ENCODE results near the gene EIF4G3. TPM values are rescaled to one million over a fixed set of nuclear protein-coding genes. Genes with fewer than 3 reads are reported as not detected.

Gene EIF4G3
- total RNA-seq, 2 donors from 2014 or later, result 70.3 to 70.5 TPM

DNA sequence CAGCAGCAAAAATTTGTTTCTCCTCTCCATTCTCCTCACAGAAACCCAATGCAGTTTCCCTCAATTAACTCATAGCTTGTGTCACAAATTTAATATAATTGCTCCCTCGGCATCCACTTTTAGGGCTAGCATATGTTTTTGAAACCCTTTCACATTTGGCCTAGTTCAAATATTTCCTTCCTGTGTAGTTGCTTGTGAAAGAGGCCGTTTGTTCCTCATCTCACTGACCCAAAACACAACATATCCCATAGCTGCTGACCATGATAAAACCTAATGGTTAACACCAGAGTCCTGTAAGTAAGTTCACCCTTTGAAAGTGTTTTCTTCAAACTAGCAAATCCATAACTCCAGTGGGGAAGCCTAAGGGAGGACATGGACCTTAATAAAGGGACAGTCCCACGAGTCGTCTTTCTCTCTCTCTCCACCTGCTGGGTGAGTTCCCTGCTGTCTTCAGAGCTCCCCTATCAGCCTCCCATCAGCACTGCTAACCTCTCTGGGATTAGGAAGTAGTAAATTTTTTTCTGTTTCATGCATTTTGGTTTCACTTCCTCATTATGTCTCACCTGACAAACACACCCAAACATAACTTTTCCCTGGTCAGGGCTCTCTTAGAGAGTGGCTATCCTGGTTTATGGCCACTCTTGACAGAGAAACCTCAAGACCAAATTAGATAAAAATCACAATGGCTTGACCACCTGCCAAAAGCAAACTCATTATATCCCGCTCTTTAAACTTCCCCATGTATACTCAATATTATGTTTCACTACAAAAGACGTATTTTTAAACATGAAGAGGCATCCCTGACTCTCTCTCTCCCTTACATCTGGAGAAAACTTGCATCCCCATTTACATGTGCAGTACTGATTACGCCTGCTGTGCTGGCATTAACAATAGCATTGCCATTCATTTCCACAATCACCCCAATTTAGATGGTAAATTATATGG lies 211.9 kb downstream of the EIF4G3 start:
- TF ChIP-seq, protein P1, sequence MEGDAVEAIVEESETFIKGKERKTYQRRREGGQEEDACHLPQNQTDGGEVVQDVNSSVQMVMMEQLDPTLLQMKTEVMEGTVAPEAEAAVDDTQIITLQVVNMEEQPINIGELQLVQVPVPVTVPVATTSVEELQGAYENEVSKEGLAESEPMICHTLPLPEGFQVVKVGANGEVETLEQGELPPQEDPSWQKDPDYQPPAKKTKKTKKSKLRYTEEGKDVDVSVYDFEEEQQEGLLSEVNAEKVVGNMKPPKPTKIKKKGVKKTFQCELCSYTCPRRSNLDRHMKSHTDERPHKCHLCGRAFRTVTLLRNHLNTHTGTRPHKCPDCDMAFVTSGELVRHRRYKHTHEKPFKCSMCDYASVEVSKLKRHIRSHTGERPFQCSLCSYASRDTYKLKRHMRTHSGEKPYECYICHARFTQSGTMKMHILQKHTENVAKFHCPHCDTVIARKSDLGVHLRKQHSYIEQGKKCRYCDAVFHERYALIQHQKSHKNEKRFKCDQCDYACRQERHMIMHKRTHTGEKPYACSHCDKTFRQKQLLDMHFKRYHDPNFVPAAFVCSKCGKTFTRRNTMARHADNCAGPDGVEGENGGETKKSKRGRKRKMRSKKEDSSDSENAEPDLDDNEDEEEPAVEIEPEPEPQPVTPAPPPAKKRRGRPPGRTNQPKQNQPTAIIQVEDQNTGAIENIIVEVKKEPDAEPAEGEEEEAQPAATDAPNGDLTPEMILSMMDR (IDR thresholded peaks at IDR 0.05), result no peak
- Histone ChIP-seq H3K36me3 (no peaks in the 10 kb centered on the region), H3K27me3 (no peaks in the 10 kb centered on the region), H3K4me1 (peaks cover 6% of the 10 kb centered on the region), H3K9ac (ENCODE audit: low read depth in 2 of 2, low read length in 2 of 2) (no peak overlapping the region), H3K27ac (peak overlapping the region; percentile 75), H3K9me3 (no peaks in the 10 kb centered on the region), H3K4me3 (no peak overlapping the region)
- intact Hi-C loops (cut with DNase I), result no loop called here
- peak; percentile 34 for DNase-seq

DNA sequence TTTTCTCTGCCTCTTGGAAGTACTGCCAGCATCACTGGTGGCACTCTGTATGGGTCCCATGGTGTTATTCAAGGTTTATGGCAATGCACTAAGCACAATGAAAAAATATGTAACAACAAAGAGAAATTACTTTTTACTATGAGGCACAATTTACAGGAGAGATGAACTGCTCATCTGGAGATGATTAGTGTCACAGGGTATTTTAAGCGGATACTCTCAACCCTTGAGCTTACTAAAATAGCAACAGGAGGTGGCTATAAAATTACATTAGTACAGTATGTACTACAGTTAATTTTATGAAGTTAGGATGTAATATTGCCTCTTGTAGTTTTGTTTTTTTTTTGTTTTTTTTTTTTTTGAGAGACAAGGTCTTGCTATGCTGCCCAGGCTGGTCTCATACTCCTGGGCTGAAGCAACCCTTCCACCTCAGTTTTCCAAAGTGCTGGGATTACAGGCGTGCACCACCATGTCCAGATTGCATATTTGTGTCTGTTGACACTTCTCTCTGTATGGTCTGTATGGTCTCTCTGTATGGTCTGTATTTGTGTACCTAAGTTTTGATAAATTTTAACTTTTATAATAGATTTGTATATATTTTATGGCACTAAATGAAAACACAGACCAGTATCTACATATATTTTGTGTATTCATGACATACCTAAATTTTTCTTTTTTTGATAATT lies 214.0 kb downstream of the EIF4G3 start:
- intact Hi-C loops (cut with DNase I), result no loop called here
- DNase-seq, result no peak
- Histone ChIP-seq H3K9me3 (no peaks in the 10 kb centered on the region), H3K9ac (ENCODE audit: low read depth in 2 of 2, low read length in 2 of 2) (no peak overlapping the region), H3K27me3 (no peaks in the 10 kb centered on the region), H3K27ac (no peak overlapping the region), H3K36me3 (no peaks in the 10 kb centered on the region), H3K4me1 (peaks cover 6% of the 10 kb centered on the region), H3K4me3 (no peak overlapping the region)
- TF ChIP-seq, protein P1 (IDR thresholded peaks at IDR 0.05), result no peak

DNA sequence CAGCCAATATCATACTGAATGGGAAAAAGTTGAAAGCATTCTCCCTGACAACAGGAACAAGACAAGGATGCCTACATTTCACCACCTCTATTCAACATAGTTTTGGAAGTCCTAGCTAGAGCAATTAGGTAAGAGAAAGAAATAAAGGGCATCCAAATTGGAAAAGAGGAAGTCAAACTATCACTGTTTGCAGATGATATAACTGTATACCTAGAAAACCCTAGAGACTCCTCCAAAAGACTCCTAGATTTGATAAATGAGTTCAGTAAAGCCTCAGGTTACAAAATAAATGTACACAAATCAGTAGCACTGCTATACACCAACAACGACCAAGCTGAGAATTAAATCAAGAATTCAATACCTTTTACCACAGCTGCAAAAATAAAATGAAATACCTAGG lies 218.3 kb downstream of the EIF4G3 start:
- no peaks in the 10 kb centered on the region for H3K27me3 ChIP-seq
- H3K9ac ChIP-seq (ENCODE audit: low read depth in 2 of 2, low read length in 2 of 2), result no peak overlapping the region
- TF ChIP-seq, protein P1 (IDR thresholded peaks at IDR 0.05), result no peak
- H3K9me3 ChIP-seq, result no peaks in the 10 kb centered on the region
- no peak overlapping the region for H3K4me3 ChIP-seq
- H3K4me1 ChIP-seq, result no peaks in the 10 kb centered on the region
- no peak for DNase-seq
- intact Hi-C loops (cut with DNase I), result no loop called here
- no peaks in the 10 kb centered on the region for H3K36me3 ChIP-seq
- H3K27ac ChIP-seq, result no peak overlapping the region

DNA sequence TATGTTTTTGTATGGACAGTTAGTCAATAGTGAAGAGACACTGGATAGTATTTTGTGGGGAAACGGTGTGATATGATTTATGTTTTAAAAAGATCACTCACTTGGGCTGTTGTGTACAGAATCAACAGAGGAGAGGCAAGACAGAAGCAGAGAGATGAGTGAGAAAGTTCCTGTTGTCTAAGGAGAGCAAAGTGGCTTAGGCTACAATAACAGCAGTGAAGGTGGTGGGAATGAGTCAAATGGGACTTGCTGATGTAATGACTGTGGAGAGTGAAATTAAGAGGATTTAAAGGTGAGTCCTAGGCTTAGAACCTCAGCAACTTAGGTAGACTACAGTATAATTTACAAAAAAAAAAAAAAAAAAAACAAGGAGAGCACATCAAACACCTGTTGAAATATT lies 220.4 kb downstream of the EIF4G3 start:
- no peaks in the 10 kb centered on the region for H3K27me3 ChIP-seq
- H3K4me1 ChIP-seq, result no peaks in the 10 kb centered on the region
- H3K36me3 ChIP-seq, result no peaks in the 10 kb centered on the region
- H3K9ac ChIP-seq (ENCODE audit: low read depth in 2 of 2, low read length in 2 of 2), result no peak overlapping the region
- intact Hi-C loops (cut with DNase I), result no loop called here
- H3K27ac ChIP-seq, result no peak overlapping the region
- TF ChIP-seq, protein P1 (IDR thresholded peaks at IDR 0.05), result no peak
- H3K9me3 ChIP-seq, result no peaks in the 10 kb centered on the region
- H3K4me3 ChIP-seq, result no peak overlapping the region
- DNase-seq, result no peak

DNA sequence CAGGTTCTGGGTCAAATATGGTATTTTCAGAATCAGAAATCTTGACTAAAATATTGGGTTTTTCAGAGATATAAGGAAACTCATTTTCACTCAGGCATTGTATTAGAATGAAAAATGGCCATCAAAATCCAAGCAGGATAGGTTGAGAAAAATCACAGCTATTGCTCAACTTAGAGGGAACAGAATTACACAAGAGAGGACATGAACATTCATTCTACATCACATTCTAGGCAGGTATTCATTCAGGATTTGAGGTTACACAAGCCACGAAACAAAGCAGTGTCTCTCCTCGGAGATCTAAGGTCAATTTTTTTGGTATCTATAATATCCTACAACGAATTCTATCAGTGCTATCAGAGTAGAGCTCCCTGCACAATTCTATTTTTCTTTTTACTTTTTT lies 226.0 kb downstream of the EIF4G3 start:
- no peaks in the 10 kb centered on the region for H3K27me3 ChIP-seq
- no peaks in the 10 kb centered on the region for H3K36me3 ChIP-seq
- H3K4me1 ChIP-seq, result no peaks in the 10 kb centered on the region
- no peak overlapping the region for H3K9ac ChIP-seq (ENCODE audit: low read depth in 2 of 2, low read length in 2 of 2)
- TF ChIP-seq, protein P1 (IDR thresholded peaks at IDR 0.05), result no peak
- H3K4me3 ChIP-seq, result no peak overlapping the region
- no peak for DNase-seq
- intact Hi-C loops (cut with DNase I), result no loop called here
- no peak overlapping the region for H3K27ac ChIP-seq
- no peaks in the 10 kb centered on the region for H3K9me3 ChIP-seq
